B cell (primary cell): ENCODE results near the gene CALML5. TPM values are rescaled to one million over a fixed set of nuclear protein-coding genes. Genes with fewer than 3 reads are reported as not detected.

Experiments used
- ATAC-seq: fragments of 200-7000 bp; cut with Tn5 transposase; one replicate; pipeline ENCODE4 v1.10.0; 2021; ENCODE audit warnings: low read depth, mild to moderate bottlenecking, moderate number of reproducible peaks, moderate library complexity
- CTCF ChIA-PET: fragments of 350-600 bp; sonication (Branson Sonifier 250); formaldehyde crosslinking; loops from one replicate; lab custom pipeline; 2021; ENCODE audit warnings: antibody characterized with exemption, inconsistent platforms; lab: Charles Lee
- POLR2A ChIA-PET: fragments of 350-600 bp; sonication (Branson Sonifier 250); formaldehyde crosslinking; loops from one replicate; lab custom pipeline; 2021; ENCODE audit warnings: antibody characterized with exemption; lab: Charles Lee
- DNase-seq: peaks from one replicate; pipeline ENCODE4 v3.0.0; 2013
- H2AFZ ChIP-seq: 2 replicates; pipeline ENCODE4 v1.6.1; 2012; ENCODE audit warnings: mild to moderate bottlenecking, low read depth, low read length; ENCODE audit not compliant: insufficient read depth, poor library complexity, severe bottlenecking
- H3K27ac ChIP-seq, 2 donors: 1 replicate in 1 of 2; 2 replicates in 1 of 2; pipeline ENCODE4 v1.5.1; 2012 to 2013; ENCODE audit warnings: low read length in 2 of 2, mild to moderate bottlenecking in 2 of 2, moderate library complexity in 1 of 2
- H3K27me3 ChIP-seq, 4 experiments: fragments of 200-600 bp in 1 of 4; sonication (generic) in 1 of 4; replicated peaks in 1 of 4; 1 replicate in 2 of 4; 2 replicates in 2 of 4; pipeline versions ENCODE4 v1.6.1 to v1.7.0; 2013 to 2016; ENCODE audit warnings: low read length in 3 of 4, mild to moderate bottlenecking in 2 of 4, mixed read lengths in 1 of 4, moderate library complexity in 1 of 4; ENCODE audit not compliant: insufficient read depth in 4 of 4, control insufficient read depth in 3 of 4; ENCODE audit errors: control extremely low read depth in 1 of 4
- H3K36me3 ChIP-seq, 2 experiments: replicated peaks in 1 of 2; 1 replicate in 1 of 2; 2 replicates in 1 of 2; pipeline versions ENCODE4 v1.6.1 to v1.7.1; 2013; ENCODE audit warnings: low read length in 1 of 2; ENCODE audit not compliant: insufficient read depth in 2 of 2, control insufficient read depth in 1 of 2; ENCODE audit errors: control extremely low read depth in 1 of 2, extremely low read depth in 1 of 2
- H3K4me1 ChIP-seq, 2 donors: fragments of 200-600 bp in 1 of 2; sonication (generic) in 1 of 2; 1 replicate in 1 of 2; 2 replicates in 1 of 2; pipeline versions ENCODE4 v1.5.1 to v1.6.1; 2013 to 2017; ENCODE audit warnings: low read length in 2 of 2; ENCODE audit not compliant: control insufficient read depth in 2 of 2, insufficient read depth in 2 of 2
- H3K4me2 ChIP-seq: replicated peaks from 2 replicates; pipeline ENCODE3; 2012; ENCODE audit warnings: mild to moderate bottlenecking, low read depth, low read length; ENCODE audit not compliant: poor library complexity, severe bottlenecking
- H3K4me3 ChIP-seq, 5 experiments: fragments of 200-600 bp in 1 of 5; sonication (generic) in 1 of 5; 1 replicate in 3 of 5; 2 replicates in 2 of 5; pipeline versions ENCODE4 v1.5.1 to v1.7.0; 2011 to 2016; ENCODE audit warnings: low read length in 4 of 5, mild to moderate bottlenecking in 4 of 5, low read depth in 2 of 5, control low read depth in 1 of 5, moderate library complexity in 1 of 5; ENCODE audit not compliant: insufficient read depth in 1 of 5; ENCODE audit errors: control extremely low read depth in 1 of 5, extremely low read depth in 1 of 5
- H3K79me2 ChIP-seq: fragments of 200-600 bp; sonication (generic); one replicate; pipeline ENCODE4 v1.6.0; 2016; ENCODE audit warnings: low read length; ENCODE audit not compliant: control insufficient read depth, insufficient read depth
- H3K9ac ChIP-seq: fragments of 200-600 bp; sonication (generic); 2 replicates; pipeline ENCODE4 v1.6.1; 2017; ENCODE audit warnings: mild to moderate bottlenecking, low read length, moderate library complexity
- H3K9me3 ChIP-seq, 3 donors: one replicate each; pipeline versions ENCODE4 v1.6.1 to v1.7.1; 2013; ENCODE audit warnings: low read length in 2 of 3; ENCODE audit not compliant: control insufficient read depth in 2 of 3, insufficient read depth in 1 of 3; ENCODE audit errors: control extremely low read depth in 1 of 3
- H4K20me1 ChIP-seq: 2 replicates; pipeline ENCODE4 v1.6.0; 2012; ENCODE audit warnings: mild to moderate bottlenecking, low read length; ENCODE audit not compliant: insufficient read depth, control insufficient read depth, poor library complexity, severe bottlenecking
- H3K27ac Mint-ChIP-seq: one replicate; pipeline ENCODE4 v1.8.0; 2021; ENCODE audit warnings: mixed read lengths
- H3K27me3 Mint-ChIP-seq: one replicate; pipeline ENCODE4 v1.8.0; 2021; ENCODE audit warnings: mixed read lengths
- H3K4me1 Mint-ChIP-seq: one replicate; pipeline ENCODE4 v1.8.0; 2021; ENCODE audit warnings: mixed read lengths
- H3K4me3 Mint-ChIP-seq: one replicate; pipeline ENCODE4 v1.8.0; 2021; ENCODE audit warnings: mixed read lengths
- H3K9me3 Mint-ChIP-seq: one replicate; pipeline ENCODE4 v1.8.0; 2022; ENCODE audit warnings: mixed read lengths; ENCODE audit not compliant: insufficient read depth
- CTCF ChIP-seq: fragments of 200-600 bp; IDR thresholded peaks from one replicate; pipeline ENCODE4 v1.8.0; 2022; ENCODE audit warnings: antibody characterized with exemption, mild to moderate bottlenecking
- EZH2 ChIP-seq: IDR thresholded peaks from 2 replicates; pipeline ENCODE4 v1.6.1; 2012; ENCODE audit warnings: borderline replicate concordance, low read depth, mild to moderate bottlenecking, moderate library complexity, low read length; ENCODE audit not compliant: insufficient read depth, poor library complexity, severe bottlenecking
- WGBS: methylation state at CpG from one replicate; pipeline ENCODE4 v1.1.5; 2013; ENCODE audit warnings: missing lambda C conversion rate; ENCODE audit not compliant: insufficient coverage; 5-methylcytosine and 5-hydroxymethylcytosine counted together
- intact Hi-C: fragments of 100-400 bp; cut with micrococcal nuclease; formaldehyde crosslinking; loops from one replicate; pipeline ENCODE4 v1.10.0; 2022
- polyA plus RNA-seq: library from polyadenylated mRNA; depleted of rRNA; stranded (reverse); fragments of >200 nt; gene quantifications from 2 replicates; pipeline ENCODE4 v1.2.3, GENCODE V29; 2012
- total RNA-seq, 2 donors: library from RNA; stranded (reverse); fragments of 120-200 nt in 1 of 2; gene quantifications; 1 replicate in 1 of 2; 2 replicates in 1 of 2; pipeline versions ENCODE4 v1.2.3 to v1.2.4, GENCODE V29; 2013 to 2022

CALML5 gene
- total and polyA plus RNA-seq, 2 donors (not counting 1 experiment from before 2014, with no cell fraction given), result not detected

GRCh38 chr10:5468262-5469106 is 30.9 kb downstream of the CALML5 start:
- Histone ChIP-seq H4K20me1 (no peaks in the 10 kb centered on the region), H3K27ac (no peak overlapping the region), H3K9ac (no peak overlapping the region), H3K36me3 (no peaks in the 10 kb centered on the region), H3K4me2 (no peak overlapping the region), H3K4me1 (no peaks in the 10 kb centered on the region), H3K9me3 (peaks cover 0 to 16% (median 0%) of the 10 kb centered on the region in 3 donors), H3K4me3 (no peak overlapping the region), H3K79me2 (no peaks in the 10 kb centered on the region), H3K27me3 (no peaks in the 10 kb centered on the region), H2AFZ (no peak overlapping the region)
- ChIA-PET POLR2A (no interaction called here), CTCF (no interaction called here)
- DNase-seq, result no peak
- WGBS, result 89% methylated on average over 8 of the region's 8 CpGs
- intact Hi-C loops, result no loop called here
- H3K27me3 Mint-ChIP-seq, result peaks cover 5% of the 10 kb centered on the region
- no peak overlapping the region for H3K4me3 Mint-ChIP-seq
- no peak overlapping the region for H3K27ac Mint-ChIP-seq
- H3K4me1 Mint-ChIP-seq, result peaks cover 3% of the 10 kb centered on the region
- TF ChIP-seq CTCF, result no peak
- TF ChIP-seq EZH2, result no peak
- H3K9me3 Mint-ChIP-seq, result no peaks in the 10 kb centered on the region
- ATAC-seq, result no peak

GRCh38 chr10:5467634-5468255 is 31.6 kb downstream of the CALML5 start:
- Histone ChIP-seq H3K4me1 (no peaks in the 10 kb centered on the region), H3K27ac (no peak overlapping the region), H3K9me3 (peaks cover 0 to 16% (median 0%) of the 10 kb centered on the region in 3 donors), H2AFZ (no peak overlapping the region), H4K20me1 (no peaks in the 10 kb centered on the region), H3K36me3 (no peaks in the 10 kb centered on the region), H3K9ac (no peak overlapping the region), H3K4me2 (no peak overlapping the region), H3K4me3 (no peak overlapping the region), H3K79me2 (no peaks in the 10 kb centered on the region), H3K27me3 (no peaks in the 10 kb centered on the region)
- no peak for DNase-seq
- Mint-ChIP-seq H3K27me3 (peaks cover 5% of the 10 kb centered on the region), H3K4me1 (peaks cover 3% of the 10 kb centered on the region), H3K4me3 (no peak overlapping the region), H3K27ac (no peak overlapping the region), H3K9me3 (no peaks in the 10 kb centered on the region)
- WGBS, result 88% methylated on average over 5 of the region's 6 CpGs
- ChIA-PET CTCF (no interaction called here), POLR2A (no interaction called here)
- intact Hi-C loops, result no loop called here
- TF ChIP-seq EZH2 (no peak), CTCF (no peak)
- no peak for ATAC-seq
